Bone marrow (tissue), 2 donors: ENCODE measurements around the gene TNPO2.

Source experiments
- DNase-seq, 2 donors: peaks; one replicate each; lab custom pipeline; 2025; lab: John Stamatoyannopoulos, UW

The TNPO2 gene

DNA sequence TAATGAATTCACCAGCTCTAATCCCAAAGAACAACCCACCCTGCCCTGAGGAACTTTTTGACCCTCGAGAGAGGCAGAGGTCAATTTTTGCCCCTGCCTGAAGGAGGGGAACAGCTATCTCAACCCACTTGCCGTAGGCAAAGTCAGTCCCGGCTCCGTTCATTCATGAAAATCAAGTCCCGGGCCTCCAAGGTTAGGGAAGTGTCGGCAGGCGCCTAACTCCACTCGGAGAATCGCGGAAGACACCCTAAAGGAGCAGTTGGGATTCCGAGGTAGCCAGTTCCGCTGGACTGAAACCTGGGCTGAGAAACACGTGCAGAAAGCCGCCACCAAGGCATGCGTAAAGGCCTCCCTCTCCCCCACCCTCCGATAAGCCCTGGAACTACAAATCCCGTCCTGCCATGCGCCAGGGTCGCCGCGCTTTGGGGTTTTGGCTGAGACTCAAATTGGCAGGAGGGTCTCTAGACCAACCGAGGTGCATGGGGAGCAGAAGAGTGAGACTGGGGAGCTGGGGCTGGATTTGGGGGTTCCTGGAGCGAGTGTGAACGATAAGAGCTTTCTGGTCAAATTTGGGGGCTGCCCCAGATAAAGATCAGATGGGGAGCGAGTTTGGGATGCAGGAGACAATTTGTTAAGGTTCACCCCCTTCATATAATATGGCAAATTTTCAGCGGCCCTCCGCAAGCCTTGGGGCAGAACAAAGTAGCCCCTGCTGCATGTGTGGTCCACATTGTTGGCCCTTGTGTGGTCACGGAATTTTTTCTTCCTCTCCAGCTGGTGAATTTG is at the start of gene TNPO2:
TSS of gene TNPO2 (minus strand) at position 292 of the 786 bp plus-strand sequence. CDS start 2,955 bp downstream, outside the sequence.
- DNase-seq, result peak; percentile 19 to 37

DNA sequence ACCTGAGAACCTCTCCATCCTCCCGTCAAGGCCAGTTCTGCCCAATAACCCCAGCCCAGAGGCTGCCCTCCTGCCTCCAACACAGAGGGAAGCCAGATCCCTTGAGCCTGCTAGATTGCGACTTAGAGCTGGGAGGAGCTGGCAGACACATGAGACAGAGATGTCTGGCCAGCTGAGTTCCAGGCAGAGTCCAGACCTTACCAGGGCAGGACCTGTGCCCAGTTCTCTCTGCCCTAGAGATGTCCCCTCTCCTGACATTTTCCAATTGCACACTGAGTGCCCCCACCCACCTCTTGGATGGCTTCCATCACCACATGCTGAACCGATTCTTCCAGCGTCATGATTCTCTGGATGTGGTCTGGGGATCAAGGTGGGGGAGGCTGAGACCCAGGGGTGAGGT is 48.6 kb upstream of the TNPO2 start:
- no peak for DNase-seq

DNA sequence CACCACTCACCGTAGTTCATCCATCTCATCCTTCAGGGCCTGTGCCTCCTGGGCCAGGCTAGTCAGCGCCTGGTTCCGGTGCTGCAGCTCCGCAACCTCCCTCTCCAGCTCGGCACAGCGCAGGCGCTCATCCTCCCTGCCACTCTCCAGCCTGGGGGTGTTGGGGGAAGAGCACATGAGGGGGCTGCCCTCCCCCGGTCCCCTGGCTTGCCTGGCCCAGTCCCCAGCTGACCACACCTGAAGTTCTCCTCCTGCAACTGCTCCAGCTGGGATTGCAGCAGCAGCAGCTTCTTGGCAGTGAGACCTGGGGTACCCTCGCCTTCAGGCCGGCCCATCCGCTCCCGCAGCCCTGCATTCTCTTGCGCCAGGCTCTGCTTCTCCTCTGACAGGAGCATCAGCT is 47.2 kb upstream of the TNPO2 start:
- DNase-seq, result no peak

DNA sequence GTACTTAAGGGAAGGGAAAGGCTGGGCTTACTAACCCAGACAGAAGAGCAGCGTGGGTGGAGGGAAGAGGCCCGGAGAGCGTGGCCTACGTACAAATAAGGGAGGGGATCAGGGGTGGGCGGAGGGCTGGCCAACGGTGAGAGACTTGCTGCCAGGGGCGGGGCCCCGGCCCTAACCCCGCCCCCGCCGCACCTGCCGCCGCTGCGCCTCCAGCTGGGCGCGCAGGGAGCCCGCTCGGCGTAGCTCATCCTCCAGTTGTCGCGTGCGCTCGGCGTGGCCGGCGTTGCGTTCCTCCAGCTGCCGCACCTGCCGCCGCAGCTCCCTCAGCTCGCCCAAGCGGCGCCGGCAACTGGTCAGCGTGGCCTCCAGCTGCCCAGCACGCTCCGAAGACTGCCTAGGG is 46.0 kb upstream of the TNPO2 start:
- no peak for DNase-seq

DNA sequence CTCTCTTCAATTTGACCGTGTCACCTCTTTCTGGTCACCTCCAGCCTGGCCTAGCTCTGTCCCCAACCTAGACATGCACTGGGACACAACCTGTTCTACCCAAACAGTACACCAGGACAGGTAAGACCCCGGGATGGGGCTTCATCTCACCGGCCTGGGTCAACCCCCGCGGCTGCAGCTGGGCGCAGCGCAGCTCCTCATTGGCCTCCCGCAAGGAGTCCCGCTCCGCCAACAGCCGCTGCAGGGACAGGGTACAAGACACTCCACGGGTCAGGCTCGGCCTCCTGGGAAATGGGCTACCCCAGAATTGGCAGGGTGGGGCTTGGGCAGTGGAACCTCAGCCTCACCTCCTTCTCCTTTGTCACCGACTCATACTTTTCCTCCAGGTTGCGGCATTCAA is 43.9 kb upstream of the TNPO2 start:
- DNase-seq, result no peak

DNA sequence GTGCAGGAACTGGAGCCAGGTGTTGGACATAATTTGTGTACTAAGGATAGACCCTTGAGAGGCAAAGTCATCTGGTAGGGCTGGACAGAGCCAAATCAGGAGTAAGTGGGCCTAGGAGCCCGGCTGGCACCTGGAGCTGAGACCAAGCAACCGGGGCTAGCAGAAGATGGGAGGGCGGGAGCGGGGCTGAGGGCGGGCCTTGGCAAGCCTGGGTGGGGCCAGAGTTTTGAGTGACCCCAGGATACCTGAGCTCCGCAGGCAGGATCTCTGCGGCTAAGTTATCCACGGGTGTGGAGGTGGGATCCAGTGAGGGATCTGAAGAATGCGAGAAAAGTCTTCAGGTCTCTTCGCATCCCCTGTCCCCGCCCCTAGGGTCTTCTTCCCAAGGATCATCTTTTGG is 43.4 kb upstream of the TNPO2 start:
- DNase-seq, result no peak

DNA sequence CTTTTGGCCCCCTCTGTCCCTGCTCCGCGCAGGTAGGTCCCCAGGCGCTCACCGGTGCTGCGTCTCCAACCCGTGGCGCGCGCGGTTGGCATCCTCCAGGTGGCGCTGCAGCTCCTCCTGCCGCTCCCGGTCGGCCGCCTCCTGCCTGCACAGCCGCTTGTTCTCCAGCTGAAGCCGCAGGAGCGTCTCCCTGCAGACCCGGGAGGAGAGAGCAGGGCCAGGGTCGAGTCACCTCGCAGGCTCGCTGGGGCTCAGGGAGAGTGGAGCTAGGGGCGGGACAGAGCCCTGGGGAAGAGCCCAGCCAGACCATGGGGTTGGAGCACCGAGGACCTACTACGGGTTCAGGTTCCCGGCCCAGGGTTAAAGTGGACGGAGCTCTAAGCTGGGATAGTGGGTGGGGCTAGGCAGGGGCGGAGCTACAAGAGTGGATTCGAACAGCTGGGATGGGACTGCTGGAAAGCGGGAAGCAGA is 42.4 kb upstream of the TNPO2 start:
- peak; percentile 27 to 31 for DNase-seq

DNA sequence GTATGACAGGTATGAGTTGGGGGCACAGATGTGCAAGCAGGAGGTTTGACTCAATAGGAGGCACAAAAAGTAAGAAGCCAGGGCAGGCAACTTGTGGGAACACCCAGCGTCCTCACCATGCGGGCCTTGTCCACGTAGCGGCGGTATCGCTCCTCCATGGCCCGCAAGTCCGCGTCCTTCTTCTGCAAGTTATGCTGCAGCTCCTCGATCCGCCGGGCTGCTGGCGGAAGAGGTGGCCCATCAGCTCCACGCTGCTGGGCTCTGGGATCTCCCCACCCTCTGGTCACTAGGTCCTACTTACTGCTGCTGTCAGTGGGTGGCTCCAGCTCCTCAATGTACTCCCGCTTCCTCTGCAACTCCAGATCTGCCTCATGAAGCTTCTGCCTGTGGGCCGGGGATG is 41.0 kb upstream of the TNPO2 start:
- DNase-seq, result no peak

DNA sequence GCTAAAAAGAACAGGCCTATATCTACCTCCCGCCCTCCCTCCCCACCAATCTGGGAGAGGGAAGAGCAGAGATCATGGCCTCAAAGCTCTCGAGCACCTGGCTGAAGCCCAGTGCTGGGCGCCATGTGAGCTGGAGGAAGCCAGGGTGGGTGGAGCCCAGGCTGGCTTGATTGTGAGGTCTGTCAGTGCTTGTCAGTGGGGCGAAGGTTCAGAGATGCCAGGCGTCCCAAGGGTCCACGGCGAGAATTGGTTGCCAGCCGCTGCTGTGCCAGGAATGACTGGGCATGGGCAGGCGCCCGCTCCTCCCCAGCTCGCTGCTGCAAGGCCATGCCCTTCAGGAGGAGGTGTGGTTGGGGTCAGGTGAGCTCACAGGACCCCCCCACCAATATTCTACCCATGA is 39.4 kb upstream of the TNPO2 start:
- no peak for DNase-seq

DNA sequence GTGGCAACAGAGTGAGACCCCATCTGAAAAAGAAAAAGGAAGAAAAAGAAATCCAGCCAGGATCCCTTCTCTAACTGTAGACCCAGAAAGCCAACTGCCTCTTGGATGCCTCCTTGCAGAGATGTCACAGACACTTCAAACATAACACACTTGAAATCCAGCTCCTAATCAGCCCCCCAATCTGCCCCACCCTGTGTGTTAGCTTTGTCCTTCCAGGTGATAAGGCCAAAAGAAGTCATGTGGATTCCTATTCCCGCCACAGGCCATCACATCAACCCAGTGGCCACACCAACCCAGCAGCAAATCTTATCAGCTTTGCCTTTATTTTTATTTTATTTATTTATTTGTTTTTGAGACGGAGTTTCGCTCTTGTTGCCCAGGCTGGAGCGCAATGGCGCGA is 36.0 kb upstream of the TNPO2 start:
- no peak for DNase-seq

DNA sequence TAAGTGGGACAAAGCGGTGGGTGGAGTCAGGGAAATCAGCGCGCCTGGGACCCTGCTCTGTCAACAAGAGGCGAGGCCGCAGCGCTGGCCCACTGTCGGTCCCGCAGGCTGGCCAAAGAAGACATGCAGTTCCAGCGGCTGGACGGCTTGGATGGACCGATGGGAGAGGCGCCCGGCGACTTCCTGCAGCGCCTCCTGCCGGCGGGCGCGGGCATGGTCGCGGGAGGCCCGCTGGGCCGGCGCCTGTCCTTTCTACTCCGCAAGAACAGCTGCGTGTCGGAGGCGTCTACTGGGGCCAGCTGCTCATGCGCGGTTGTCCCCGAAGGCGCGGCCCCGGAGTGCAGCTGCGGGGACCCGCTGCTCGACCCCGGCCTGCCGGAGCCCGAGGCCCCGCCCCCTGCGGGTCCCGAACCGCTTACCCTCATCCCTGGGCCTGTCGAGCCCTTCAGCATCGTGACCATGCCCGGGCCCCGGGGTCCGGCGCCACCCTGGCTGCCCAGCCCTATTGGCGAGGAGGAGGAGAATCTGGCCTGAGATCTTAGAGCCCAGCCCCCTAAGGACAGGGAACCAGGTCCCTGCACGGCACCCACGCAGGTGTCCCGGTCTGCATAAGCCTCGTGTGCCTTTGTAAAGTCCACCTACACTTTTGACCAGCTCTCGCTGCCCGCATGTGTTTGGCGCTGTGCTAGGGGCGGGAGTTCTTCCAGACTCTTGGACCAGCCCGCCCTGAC is 34.0 kb upstream of the TNPO2 start:
- peak; percentile 25 to 58 for DNase-seq

DNA sequence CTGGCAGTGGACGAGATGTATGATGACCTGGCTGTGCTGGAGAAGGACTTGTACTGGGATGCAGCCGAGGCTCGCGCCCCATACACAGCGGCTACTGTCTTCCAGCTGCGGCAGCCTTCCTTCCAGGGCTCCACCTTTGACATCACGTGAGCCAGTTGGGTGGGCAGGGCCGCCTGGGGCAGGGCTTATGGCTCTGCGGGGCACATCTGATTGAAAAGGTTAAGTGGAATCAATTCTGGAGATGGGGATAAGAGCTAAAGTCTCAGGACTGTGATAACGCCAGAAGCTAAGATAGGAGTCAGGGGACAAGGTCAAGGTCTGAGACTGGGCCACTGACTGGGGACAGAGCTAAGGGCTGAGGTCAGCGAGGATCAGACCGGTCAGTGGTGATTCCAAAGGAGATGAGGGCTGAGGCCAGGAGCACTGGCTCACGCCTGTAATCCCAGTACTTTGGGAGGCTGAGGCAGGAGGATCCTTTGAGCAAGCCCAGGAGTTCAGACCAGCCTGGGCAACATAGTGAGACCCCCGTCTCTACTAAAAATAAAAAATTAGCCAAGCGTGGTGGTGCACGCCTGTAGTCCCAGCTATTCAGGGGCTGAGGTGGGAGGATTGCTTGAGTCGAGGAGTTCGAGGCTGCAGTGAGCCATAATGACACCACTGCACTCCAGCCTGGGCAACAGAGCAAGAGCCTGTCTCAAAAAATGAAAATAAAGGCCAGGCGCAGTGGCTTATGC is 32.6 kb upstream of the TNPO2 start:
- no peak for DNase-seq

DNA sequence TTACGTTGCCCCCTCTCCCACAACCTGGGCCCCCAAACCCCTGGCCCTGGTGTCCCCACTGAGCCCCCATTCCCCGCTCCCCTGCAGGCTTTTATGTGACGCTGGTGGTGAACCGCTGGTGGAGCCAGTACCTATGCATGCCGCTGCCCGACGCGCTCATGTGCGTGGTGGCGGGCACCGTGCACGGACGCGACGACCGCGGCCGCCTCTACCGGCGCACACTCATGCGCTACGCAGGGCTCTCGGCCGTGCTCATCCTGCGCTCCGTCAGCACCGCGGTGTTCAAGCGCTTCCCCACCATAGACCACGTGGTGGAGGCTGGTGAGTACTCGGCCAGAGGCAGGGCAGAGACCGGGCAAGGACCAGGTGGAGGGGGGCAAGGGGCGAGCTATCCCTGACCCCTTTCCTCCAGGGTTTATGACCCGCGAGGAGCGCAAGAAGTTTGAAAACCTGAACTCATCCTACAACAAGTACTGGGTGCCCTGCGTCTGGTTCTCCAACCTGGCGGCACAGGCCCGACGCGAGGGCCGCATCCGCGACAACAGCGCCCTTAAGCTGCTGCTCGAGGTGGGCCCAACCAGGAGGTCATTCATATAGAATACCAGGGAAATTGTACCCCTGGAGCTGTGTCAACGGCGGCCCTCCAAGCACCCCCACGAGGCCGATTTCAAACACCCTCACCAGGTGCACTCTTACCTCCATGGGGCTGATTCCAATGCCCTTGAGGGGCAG is 30.9 kb upstream of the TNPO2 start:
- DNase-seq, result no peak

DNA sequence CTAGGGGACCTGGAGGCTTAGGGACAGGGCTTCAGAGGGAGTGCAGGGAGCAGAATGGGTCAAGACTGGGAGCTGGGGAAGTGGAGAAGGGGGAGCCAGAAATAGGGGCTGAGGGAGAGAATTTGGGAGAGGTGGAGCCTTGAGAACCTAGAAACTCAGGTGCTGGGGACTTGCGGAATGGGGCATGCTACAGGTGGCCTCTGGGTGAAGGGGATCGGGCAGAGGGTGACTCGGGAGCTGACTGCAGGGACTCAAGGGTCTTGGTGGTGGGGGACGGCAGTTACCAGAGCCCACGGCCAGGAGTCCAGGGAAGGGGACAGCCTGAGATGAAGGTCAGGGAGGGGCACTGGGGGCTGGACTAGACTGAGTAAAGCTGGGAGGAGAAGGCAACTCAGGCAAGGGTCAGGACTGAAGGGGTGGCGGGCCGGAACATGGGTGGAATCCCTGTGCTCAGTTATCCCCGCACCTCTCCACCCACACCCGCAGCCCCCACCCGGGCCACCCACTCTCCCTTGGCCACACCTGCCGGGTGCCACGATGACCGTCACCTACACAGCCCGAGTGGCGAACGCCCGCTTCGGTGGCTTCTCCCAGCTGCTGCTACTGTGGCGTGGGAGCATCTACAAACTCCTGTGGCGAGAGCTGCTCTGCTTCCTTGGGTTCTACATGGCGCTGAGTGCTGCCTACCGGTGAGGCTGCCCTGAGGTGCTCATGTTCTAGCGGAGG is 28.5 kb upstream of the TNPO2 start:
- no peak for DNase-seq

DNA sequence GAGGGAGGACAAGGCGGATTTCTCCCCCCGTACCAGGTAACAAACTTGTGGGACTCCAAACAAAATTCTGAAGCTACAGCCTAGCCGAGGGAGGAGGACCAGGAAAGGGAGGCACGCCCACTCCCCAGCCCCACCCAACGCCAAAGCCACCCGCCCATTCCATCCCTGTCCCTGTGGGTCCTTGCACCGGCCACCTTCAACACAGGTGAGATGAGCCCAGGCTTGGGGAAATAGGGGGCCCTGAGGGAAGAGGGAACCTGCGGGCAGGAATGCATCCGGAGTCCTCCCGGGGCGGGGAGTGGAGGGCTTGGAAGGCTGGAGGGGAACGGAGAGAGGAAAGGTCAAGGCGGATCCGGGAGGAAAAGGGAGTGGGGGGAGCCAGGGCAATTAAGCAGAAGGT is 27.9 kb upstream of the TNPO2 start, which contains the start of gene BEST2:
TSS of gene BEST2 (plus strand) at position 157 of the 400 bp plus-strand sequence. CDS start 802 bp downstream, outside the sequence.
- no peak for DNase-seq

DNA sequence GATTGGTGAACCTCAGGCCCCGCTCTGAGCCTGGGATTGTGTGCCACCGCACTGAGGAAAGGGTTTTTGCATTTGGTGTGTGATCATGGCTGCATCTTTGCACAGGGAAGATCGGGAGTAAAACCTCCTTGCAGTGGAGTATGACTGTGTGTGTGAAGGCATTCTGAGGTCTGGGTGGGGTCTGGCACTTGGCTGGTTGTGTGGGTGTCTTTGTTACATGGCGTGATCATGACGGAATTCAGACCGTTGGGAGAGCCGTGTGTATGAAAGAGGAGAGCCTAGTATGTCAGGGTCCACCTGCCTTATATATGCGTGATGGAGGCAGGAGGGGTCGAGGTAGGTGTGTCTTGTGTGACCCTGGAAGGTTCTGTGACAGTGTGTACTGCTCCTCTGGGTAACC is 27.1 kb upstream of the TNPO2 start:
- no peak for DNase-seq

DNA sequence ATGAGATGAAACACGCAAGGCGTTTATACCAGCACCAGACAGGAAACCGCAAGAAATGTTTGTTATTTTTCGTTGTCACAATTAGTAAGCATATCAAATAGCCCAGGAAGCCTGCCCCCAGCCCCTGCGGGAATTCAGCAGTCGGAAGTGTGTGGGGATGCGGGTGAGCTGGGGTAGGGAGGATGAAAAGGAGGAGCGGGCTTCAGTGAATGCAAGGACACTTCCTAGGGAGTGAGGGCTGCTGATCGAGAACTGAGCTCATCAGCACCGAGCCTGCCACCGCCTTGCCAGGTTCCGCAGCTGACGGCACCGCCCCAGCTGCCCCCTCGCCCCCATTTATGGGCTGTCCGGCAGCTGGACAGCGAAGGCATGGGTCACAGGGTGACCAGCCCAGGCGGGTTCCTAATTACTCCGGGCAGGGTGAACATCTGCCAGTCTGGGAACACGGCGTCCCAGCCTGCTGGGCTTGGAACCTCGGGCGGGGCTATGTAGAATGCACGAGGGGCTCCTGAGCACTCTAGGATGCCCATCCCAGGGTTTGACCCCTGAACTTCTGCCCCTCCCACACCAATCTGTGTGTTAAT is 26.3 kb upstream of the TNPO2 start:
- no peak for DNase-seq

DNA sequence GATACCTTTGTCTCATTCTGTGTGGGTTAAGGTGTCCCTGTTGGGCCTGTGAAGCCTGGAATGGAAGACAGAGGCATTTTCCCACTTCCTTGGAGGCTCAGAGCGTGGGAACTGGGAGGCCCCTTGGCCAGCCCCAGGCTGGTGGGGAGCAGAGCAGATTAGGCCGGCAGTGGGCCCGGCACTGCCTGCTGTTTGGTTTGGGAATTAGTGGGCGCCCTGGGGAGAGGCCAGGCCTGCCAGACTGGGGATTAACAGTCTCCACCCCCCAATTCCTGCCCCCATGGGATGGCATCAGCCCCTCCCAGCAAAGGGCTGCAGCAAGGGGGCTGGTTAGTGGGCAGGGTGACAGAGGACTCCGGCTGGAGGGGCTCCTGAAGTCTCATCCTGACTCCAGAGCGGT is 24.8 kb upstream of the TNPO2 start:
- no peak for DNase-seq

DNA sequence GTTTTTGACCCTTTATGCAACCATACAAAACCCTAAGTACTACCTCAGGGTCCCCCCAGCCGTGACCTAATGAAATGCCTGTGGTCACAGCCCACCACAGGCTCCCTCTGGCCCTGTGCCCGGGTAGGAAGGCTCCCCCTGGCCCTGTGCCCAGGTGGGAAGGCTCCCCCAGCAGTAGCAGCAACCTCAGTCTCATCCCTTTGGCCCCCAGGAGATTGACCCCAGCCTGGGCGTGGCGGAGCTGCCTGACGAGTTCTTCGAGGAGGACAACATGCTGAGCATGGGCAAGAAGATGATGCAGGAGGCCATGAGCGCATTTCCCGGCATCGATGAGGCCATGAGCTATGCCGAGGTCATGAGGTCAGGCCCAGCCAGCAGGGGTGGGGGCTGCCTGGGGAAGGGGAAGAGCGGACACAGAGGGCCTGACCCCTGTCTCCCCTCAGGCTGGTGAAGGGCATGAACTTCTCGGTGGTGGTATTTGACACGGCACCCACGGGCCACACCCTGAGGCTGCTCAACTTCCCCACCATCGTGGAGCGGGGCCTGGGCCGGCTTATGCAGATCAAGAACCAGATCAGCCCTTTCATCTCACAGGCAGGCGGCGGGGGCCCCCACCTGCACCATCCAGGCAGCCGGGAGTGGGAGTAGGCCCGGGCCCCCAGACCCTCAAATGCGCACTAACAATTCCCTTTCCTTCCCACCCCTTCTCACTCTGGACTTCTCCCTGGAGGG is 21.6 kb upstream of the TNPO2 start:
- DNase-seq, result no peak

DNA sequence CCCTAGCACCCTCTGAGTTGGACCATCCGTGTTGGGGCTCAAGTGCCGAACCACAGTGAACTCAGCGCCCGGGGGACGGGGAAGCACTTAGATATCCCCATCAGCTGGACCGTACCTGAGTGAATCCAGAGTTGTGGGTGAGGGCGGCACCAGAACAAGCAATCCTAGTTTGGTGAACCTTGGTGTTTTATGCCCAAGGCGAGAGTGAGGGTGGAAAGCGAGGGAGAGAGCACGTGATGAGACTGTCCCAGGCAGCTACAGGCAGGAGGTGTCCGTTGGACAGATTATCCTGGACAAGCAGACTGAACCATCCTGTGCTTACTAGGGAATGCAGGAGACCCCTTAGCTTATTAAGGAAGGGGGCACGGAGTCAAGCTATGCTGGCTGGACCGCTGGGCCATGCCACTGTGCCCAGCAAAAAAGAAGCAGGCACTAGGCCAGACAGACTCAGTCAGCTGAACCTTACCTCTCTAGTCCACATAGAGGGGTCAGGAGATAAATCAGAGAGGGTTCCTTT is 14.2 kb upstream of the TNPO2 start:
- DNase-seq, result no peak
